ENCODE data around the gene METRN.

DNA sequence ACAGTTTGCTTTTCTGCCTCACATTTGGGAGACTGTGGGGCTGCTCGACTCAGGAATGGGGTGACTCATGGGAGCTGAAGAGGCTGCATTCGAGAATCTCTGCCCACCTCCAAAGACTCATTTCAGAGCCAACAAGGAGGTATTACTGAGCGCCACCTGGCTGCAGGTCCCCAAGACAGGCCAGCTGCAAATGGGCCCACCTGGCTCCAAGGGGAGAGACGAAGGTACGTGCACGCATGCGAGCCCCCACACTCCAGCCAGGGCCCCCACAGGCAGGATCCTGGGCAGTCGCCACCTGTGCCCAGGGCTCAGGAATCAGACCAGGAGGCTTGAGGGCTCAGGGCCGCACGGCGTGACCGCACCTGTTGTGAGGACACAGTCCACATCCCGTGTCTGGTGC, 18.0 kb downstream of the METRN start:
- TF ChIP-seq POLR2A (IDR thresholded peaks at IDR 0.05) (no peak), CTCF (IDR thresholded peaks at IDR 0.05) (no peak)
